GM12801 (cell line): ENCODE results near the gene NFIB.

Source experiments
- CTCF ChIP-seq: IDR thresholded peaks from one replicate; pipeline ENCODE4 v1.5.1; 2011; ENCODE audit warnings: control low read depth; ENCODE audit not compliant: insufficient read length; ENCODE audit errors: extremely low read depth

The NFIB gene

GRCh38 chr9:14301006-14301405, 12.9 kb downstream of the NFIB start:
- no peak for TF ChIP-seq CTCF

DNA sequence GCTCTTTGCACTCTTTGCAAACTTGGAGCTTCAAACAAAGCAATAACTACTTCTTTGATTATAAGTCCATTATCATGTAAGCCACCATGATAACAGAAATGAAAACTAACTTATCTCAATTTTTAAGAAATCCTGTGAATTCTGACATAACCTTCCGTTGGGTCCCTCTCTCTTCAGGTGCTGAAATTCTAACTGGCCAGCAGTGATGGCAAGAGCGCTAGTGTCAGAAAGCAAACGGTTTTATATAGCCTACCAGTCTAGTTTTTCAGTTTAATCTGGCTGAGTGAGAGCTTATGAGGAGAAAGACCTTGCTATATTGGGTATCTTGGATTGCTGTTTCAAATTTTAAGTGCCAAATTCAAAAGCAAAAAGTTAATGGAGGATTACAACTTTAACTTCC, 13.4 kb downstream of the NFIB start:
- TF ChIP-seq CTCF = no peak

DNA sequence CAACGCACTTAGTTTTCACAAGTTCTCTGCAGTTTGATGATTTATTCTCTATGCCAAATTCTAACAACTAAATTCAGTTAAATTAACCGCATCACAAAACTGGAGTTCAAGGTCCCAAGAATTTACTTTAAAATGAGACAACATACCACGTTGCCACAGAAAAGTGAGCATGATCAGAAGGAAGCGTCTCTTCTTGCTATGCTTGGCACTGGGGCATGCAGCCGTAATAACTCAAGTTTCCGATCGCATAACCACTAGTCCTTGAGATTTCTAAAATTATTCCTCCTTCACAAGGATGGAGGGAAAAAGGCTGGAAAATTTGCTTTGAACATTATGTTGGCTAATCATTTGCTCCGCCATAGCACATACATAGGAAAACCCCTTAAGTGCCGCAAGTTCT, 13.9 kb downstream of the NFIB start:
- TF ChIP-seq CTCF = no peak

GRCh38 chr9:14298601-14299022, 15.3 kb downstream of the NFIB start:
- TF ChIP-seq CTCF = no peak

DNA sequence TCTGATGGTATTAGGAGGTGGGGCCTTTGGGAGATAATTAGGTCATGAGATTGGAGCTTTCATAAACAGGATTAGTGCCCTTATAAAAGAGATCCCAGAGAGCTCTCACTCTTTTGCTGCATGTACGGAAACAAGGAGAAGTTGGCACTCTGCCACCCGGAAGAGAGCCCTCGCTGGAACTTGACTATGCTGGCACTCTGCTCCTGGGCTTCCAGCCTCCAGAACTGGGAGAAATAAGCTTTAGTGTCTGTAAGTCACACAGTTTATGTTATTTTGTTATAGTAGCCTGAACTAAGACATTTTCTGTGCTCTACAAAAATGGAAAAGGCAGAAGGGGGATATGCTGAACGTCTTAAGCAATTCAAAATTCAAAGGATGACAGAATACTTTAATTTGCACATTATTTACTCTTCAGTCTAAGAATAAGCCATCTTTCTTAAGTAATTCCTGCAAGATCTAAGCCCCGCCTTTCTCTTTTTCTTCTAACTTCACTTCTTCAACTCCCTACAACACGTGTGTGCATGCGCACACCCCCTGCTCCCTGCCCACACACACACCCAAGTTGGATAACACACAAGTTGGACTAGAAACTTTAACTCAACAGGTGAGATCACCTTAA, 17.3 kb downstream of the NFIB start:
- no peak for TF ChIP-seq CTCF

GRCh38 chr9:14294659-14295058, 19.3 kb downstream of the NFIB start:
- TF ChIP-seq CTCF = no peak

DNA sequence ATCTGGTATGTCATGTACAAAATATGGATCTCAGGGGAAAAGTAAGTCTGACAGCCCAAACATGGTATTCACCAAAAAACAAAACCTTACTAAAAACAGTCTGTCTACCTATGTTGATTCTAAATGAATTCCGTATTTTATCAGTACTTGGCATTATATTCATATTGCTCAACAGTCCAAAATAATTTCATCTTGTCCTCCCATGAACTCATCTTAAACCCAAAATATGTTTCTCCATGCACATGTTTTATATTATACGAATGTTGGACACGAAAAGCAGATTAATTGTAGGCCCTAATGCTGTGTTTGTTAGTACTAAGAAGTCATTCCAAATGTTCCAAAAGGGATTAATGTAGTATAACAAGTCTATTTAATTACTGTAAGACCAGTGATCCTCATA, 20.1 kb downstream of the NFIB start:
- TF ChIP-seq CTCF = no peak
